ENCODE data around the gene OSBP2.

OSBP2 gene

GRCh38 chr22:30947816-30948454, 253.3 kb downstream of the OSBP2 start:
- no peak for ATAC-seq (replicated peaks)
- DNase-seq, result no peak
- Mint-ChIP-seq H3K27me3 (no peaks in the 10 kb centered on the region), H3K9me3 (no peaks in the 10 kb centered on the region), H3K4me3 (no peak overlapping the region), H3K36me3 (peaks cover 41 to 68% of the 10 kb centered on the region in 2 donors), H3K4me1 (peaks cover 0 to 3% of the 10 kb centered on the region in 2 donors), H3K27ac (no peak overlapping the region)

GRCh38 chr22:30948930-30949342, 254.3 kb downstream of the OSBP2 start:
- no peaks in the 10 kb centered on the region for H3K27me3 Mint-ChIP-seq
- peaks cover 0 to 3% of the 10 kb centered on the region in 2 donors for H3K4me1 Mint-ChIP-seq
- H3K36me3 Mint-ChIP-seq, result peaks cover 41 to 65% of the 10 kb centered on the region in 2 donors
- no peak for DNase-seq
- no peaks in the 10 kb centered on the region for H3K9me3 Mint-ChIP-seq
- ATAC-seq (replicated peaks), result no peak
- no peak overlapping the region for H3K27ac Mint-ChIP-seq
- H3K4me3 Mint-ChIP-seq, result no peak overlapping the region

GRCh38 chr22:30949934-30950660, 255.4 kb downstream of the OSBP2 start:
- no peak for DNase-seq
- H3K9me3 Mint-ChIP-seq, result no peaks in the 10 kb centered on the region
- no peak overlapping the region for H3K27ac Mint-ChIP-seq
- H3K27me3 Mint-ChIP-seq, result no peaks in the 10 kb centered on the region
- no peak for ATAC-seq (replicated peaks)
- H3K4me3 Mint-ChIP-seq, result no peak overlapping the region
- peaks cover 30 to 57% of the 10 kb centered on the region in 2 donors for H3K36me3 Mint-ChIP-seq
- no peaks in the 10 kb centered on the region for H3K4me1 Mint-ChIP-seq

DNA sequence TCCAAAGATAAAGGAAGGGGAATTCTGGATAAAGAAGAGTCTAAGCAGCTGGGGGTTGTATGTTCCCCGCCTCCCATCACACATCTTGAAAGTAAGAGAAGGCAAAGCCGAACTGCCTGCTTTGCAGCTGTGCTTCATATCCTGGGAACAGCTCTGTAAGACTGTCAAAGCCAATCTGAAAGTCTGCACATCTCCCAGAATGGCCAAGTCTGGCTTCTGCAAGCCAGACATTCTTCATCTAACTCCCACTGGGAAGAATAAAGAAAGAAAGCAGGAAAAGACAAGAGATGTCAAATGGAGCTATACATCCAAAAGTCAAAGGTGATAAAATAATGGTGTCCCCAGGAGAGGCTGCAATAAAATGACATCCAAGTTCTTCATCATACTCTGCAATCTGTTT, 258.5 kb downstream of the OSBP2 start:
- Mint-ChIP-seq H3K36me3 (peaks cover 22 to 46% of the 10 kb centered on the region in 2 donors), H3K4me1 (no peaks in the 10 kb centered on the region), H3K9me3 (no peaks in the 10 kb centered on the region), H3K27me3 (no peaks in the 10 kb centered on the region), H3K4me3 (no peak overlapping the region), H3K27ac (no peak overlapping the region)
- DNase-seq (no peak), ATAC-seq (replicated peaks) (no peak)

- H3K4me3 Mint-ChIP-seq, result no peak overlapping the region
- DNase-seq (no peak), ATAC-seq (replicated peaks) (no peak)
- no peak overlapping the region for H3K27ac Mint-ChIP-seq
- peaks cover 14 to 40% of the 10 kb centered on the region in 2 donors for H3K36me3 Mint-ChIP-seq
- H3K27me3 Mint-ChIP-seq, result no peaks in the 10 kb centered on the region
- H3K9me3 Mint-ChIP-seq, result no peaks in the 10 kb centered on the region
- no peaks in the 10 kb centered on the region for H3K4me1 Mint-ChIP-seq
Observed at GRCh38 chr22:30955153-30955552, 260.5 kb downstream of the OSBP2 start.
